ENCODE data around the gene TSSC4.

TSSC4 gene

GRCh38 chr11:2369896-2370295, 30.7 kb upstream of the TSSC4 start:
- TF ChIP-seq CTCF (IDR thresholded peaks at IDR 0.05; ENCODE audit: low read depth, low read length), result no peak
- H3K4me3 ChIP-seq (ENCODE audit: low read depth, low read length), result no peak overlapping the region

GRCh38 chr11:2374456-2375201, 25.9 kb upstream of the TSSC4 start:
- no peak for TF ChIP-seq CTCF (IDR thresholded peaks at IDR 0.05; ENCODE audit: low read depth, low read length)
- H3K4me3 ChIP-seq (ENCODE audit: low read depth, low read length), result no peak overlapping the region

GRCh38 chr11:2375341-2375853, 25.2 kb upstream of the TSSC4 start:
- H3K4me3 ChIP-seq (ENCODE audit: low read depth, low read length), result no peak overlapping the region
- TF ChIP-seq CTCF (IDR thresholded peaks at IDR 0.05; ENCODE audit: low read depth, low read length), result no peak

- no peak for TF ChIP-seq CTCF (IDR thresholded peaks at IDR 0.05; ENCODE audit: low read depth, low read length)
- no peak overlapping the region for H3K4me3 ChIP-seq (ENCODE audit: low read depth, low read length)
Measured at GRCh38 chr11:2375964-2376551, 24.5 kb upstream of the TSSC4 start.

- no peak for TF ChIP-seq CTCF (IDR thresholded peaks at IDR 0.05; ENCODE audit: low read depth, low read length)
- H3K4me3 ChIP-seq (ENCODE audit: low read depth, low read length), result peak within 1 kb of the TSS; percentile 98
Measured at GRCh38 chr11:2376751-2377451, 23.6 kb upstream of the TSSC4 start, which contains the start of gene CD81. Gene CD81 (plus strand): TSS chr11:2377310. CDS start chr11:2377550, 240 bp downstream.

- H3K4me3 ChIP-seq (ENCODE audit: low read depth, low read length), result peak overlapping the region; percentile 98
Measured at GRCh38 chr11:2377511-2378443, 22.8 kb upstream of the TSSC4 start.

More at GRCh38 chr11:2377511-2378443, 22.8 kb upstream of the TSSC4 start:
- TF ChIP-seq CTCF (IDR thresholded peaks at IDR 0.05; ENCODE audit: low read depth, low read length), result no peak

All from WI38 (cell line).